Caco-2 (cell line): Measurements from ENCODE around the gene SLC6A8. TPM values are rescaled to one million over a fixed set of nuclear protein-coding genes. Genes with fewer than 3 reads are reported as not detected.

ENCODE experiments used
- BruUV-seq: library from RNA; stranded (reverse); fragments of 400-500 nt; replicated peaks from 2 replicates; lab custom pipeline; 2021; lab: Mats Ljungman, UMichigan
- CTCF ChIA-PET: fragments of 300-600 bp; sonication (Branson Sonifier 250); formaldehyde crosslinking; loops from one replicate; lab custom pipeline; 2022; ENCODE audit warnings: antibody characterized with exemption; lab: Charles Lee
- POLR2A ChIA-PET: fragments of 300-600 bp; sonication (Branson Sonifier 250); formaldehyde crosslinking; loops from one replicate; lab custom pipeline; 2022; ENCODE audit warnings: antibody characterized with exemption; lab: Charles Lee
- DNase-seq, 2 experiments: peaks; one replicate each; pipeline versions ENCODE4 v3.0.0 to v3.0.0-alpha.2; 2020 to 2022
- H3K27me3 ChIP-seq: replicated peaks from 2 replicates; pipeline ENCODE4 v1.6.0; 2011; ENCODE audit warnings: low read length; ENCODE audit not compliant: control insufficient read depth, insufficient read depth
- H3K36me3 ChIP-seq: 2 replicates; pipeline ENCODE4 v1.5.1; 2011; ENCODE audit warnings: low read length; ENCODE audit not compliant: control insufficient read depth, insufficient read depth
- H3K4me1 ChIP-seq: fragments of 250-450 bp; sonication (Bioruptor Pico); 2 replicates; pipeline ENCODE4 v1.5.1; 2020; ENCODE audit warnings: mild to moderate bottlenecking
- H3K4me3 ChIP-seq: 2 replicates; pipeline ENCODE4 v1.5.1; 2011; ENCODE audit warnings: low read depth, mild to moderate bottlenecking, control low read depth, low read length
- H3K9me3 ChIP-seq: fragments of 250-450 bp; sonication (Bioruptor Pico); 2 replicates; pipeline ENCODE4 v1.5.1; 2020; ENCODE audit warnings: mild to moderate bottlenecking, moderate library complexity
- H3K27ac Mint-ChIP-seq: one replicate; pipeline ENCODE4 v1.8.0; 2022; ENCODE audit warnings: mixed read lengths; ENCODE audit not compliant: unreplicated experiment
- H3K27me3 Mint-ChIP-seq: one replicate; pipeline ENCODE4 v1.8.0; 2022; ENCODE audit warnings: mixed read lengths; ENCODE audit not compliant: insufficient read depth, unreplicated experiment
- H3K36me3 Mint-ChIP-seq: one replicate; pipeline ENCODE4 v1.8.0; 2022; ENCODE audit warnings: mild to moderate bottlenecking, mixed read lengths; ENCODE audit not compliant: insufficient read depth, unreplicated experiment
- H3K4me1 Mint-ChIP-seq: one replicate; pipeline ENCODE4 v1.8.0; 2022; ENCODE audit warnings: low read depth, mixed read lengths; ENCODE audit not compliant: unreplicated experiment
- H3K4me3 Mint-ChIP-seq: one replicate; pipeline ENCODE4 v1.8.0; 2022; ENCODE audit warnings: mild to moderate bottlenecking, moderate library complexity, mixed read lengths; ENCODE audit not compliant: unreplicated experiment
- H3K9me3 Mint-ChIP-seq: one replicate; pipeline ENCODE4 v1.8.0; 2022; ENCODE audit warnings: mixed read lengths; ENCODE audit not compliant: unreplicated experiment
- CTCF ChIP-seq, 2 experiments: fragments of 200-600 bp in 1 of 2; IDR thresholded peaks; 1 replicate in 1 of 2; 2 replicates in 1 of 2; pipeline versions ENCODE4 v1.5.1 to v1.8.0; 2011 to 2022; ENCODE audit warnings: antibody characterized with exemption in 1 of 2, control low read depth in 1 of 2, inconsistent platforms in 1 of 2, low read depth in 1 of 2, low read length in 1 of 2, mild to moderate bottlenecking in 1 of 2, moderate library complexity in 1 of 2; ENCODE audit not compliant: insufficient read depth in 1 of 2, severe bottlenecking in 1 of 2, unreplicated experiment in 1 of 2
- intact Hi-C: fragments of 100-400 bp; cut with micrococcal nuclease; formaldehyde crosslinking; loops from one replicate; pipeline ENCODE4 v1.10.0; 2022; ENCODE audit not compliant: unreplicated experiment
- total RNA-seq: library from RNA; stranded (reverse); gene quantifications from 2 replicates; pipeline ENCODE4 v1.2.3, GENCODE V29; 2022

SLC6A8 gene
- total RNA-seq, 1 experiment from 2014 or later: 8.8 TPM

GRCh38 chrX:153685156-153685536 is 2.6 kb upstream of the SLC6A8 start:
- no peak overlapping the region for H3K27ac Mint-ChIP-seq
- POLR2A ChIA-PET: no interaction called here

GRCh38 chrX:153685751-153686696 is 1.7 kb upstream of the SLC6A8 start:
- H3K27me3 ChIP-seq: no peaks in the 10 kb centered on the region
- no peaks in the 10 kb centered on the region for H3K9me3 ChIP-seq
- no peaks in the 10 kb centered on the region for H3K36me3 ChIP-seq
- Mint-ChIP-seq H3K27me3 (no peaks in the 10 kb centered on the region), H3K9me3 (no peaks in the 10 kb centered on the region), H3K27ac (peak overlapping the region; percentile 7), H3K4me3 (no peak overlapping the region), H3K4me1 (no peaks in the 10 kb centered on the region), H3K36me3 (peaks cover 5% of the 10 kb centered on the region)
- H3K4me3 ChIP-seq: no peak overlapping the region
- TF ChIP-seq CTCF (IDR thresholded peaks at IDR 0.05; ENCODE audit: insufficient read depth in 1 of 2, low read depth in 1 of 2, low read length in 1 of 2, severe bottlenecking in 1 of 2, unreplicated experiment in 1 of 2): no peak
- no TSS peak for BruUV-seq
- DNase-seq: no peak
- intact Hi-C loops: no loop called here
- no peaks in the 10 kb centered on the region for H3K4me1 ChIP-seq
- POLR2A ChIA-PET: no interaction called here
- CTCF ChIA-PET: interaction anchor here (0.6 to 1.7 kb wide), 4 partner anchors 22 to 1210 kb away, joined by 3 to 13 read pairs (median 4); partner anchors contain the start of gene DUSP9

More at GRCh38 chrX:153685156-153685536, 2.6 kb upstream of the SLC6A8 start:
- H3K27me3 ChIP-seq: no peaks in the 10 kb centered on the region
- no TSS peak for BruUV-seq
- no peaks in the 10 kb centered on the region for H3K36me3 ChIP-seq
- H3K36me3 Mint-ChIP-seq: peaks cover 5% of the 10 kb centered on the region
- no peak overlapping the region for H3K4me3 Mint-ChIP-seq
- DNase-seq: no peak
- TF ChIP-seq CTCF (IDR thresholded peaks at IDR 0.05; ENCODE audit: insufficient read depth in 1 of 2, low read depth in 1 of 2, low read length in 1 of 2, severe bottlenecking in 1 of 2, unreplicated experiment in 1 of 2): no peak
- no peaks in the 10 kb centered on the region for H3K27me3 Mint-ChIP-seq
- no peak overlapping the region for H3K4me3 ChIP-seq
- no peaks in the 10 kb centered on the region for H3K4me1 ChIP-seq
- H3K9me3 Mint-ChIP-seq: no peaks in the 10 kb centered on the region
- intact Hi-C loops: no loop called here
- no peaks in the 10 kb centered on the region for H3K4me1 Mint-ChIP-seq
- CTCF ChIA-PET: interaction anchor here (0.6 kb wide), 1 partner anchor 114 kb away, joined by 7 read pairs; no protein-coding TSS in a partner anchor
- no peaks in the 10 kb centered on the region for H3K9me3 ChIP-seq

- H3K9me3 ChIP-seq: no peaks in the 10 kb centered on the region
- peaks cover 5% of the 10 kb centered on the region for H3K36me3 Mint-ChIP-seq
- H3K9me3 Mint-ChIP-seq: no peaks in the 10 kb centered on the region
- no TSS peak for BruUV-seq
- H3K4me1 ChIP-seq: no peaks in the 10 kb centered on the region
- POLR2A ChIA-PET: no interaction called here
- CTCF ChIA-PET: interaction anchor here (0.6 to 1.7 kb wide), 7 partner anchors 11 to 1209 kb away, joined by 3 to 13 read pairs (median 4); partner anchors contain the start of gene DUSP9
- H3K36me3 ChIP-seq: no peaks in the 10 kb centered on the region
- H3K4me3 Mint-ChIP-seq: no peak overlapping the region
- H3K27me3 ChIP-seq: no peaks in the 10 kb centered on the region
- intact Hi-C loops: loop anchor here (1.0 kb wide), 1 partner anchor 22 kb away; no protein-coding TSS in a partner anchor
- TF ChIP-seq CTCF (IDR thresholded peaks at IDR 0.05; ENCODE audit: insufficient read depth in 1 of 2, low read depth in 1 of 2, low read length in 1 of 2, severe bottlenecking in 1 of 2, unreplicated experiment in 1 of 2): no peak
- H3K27me3 Mint-ChIP-seq: no peaks in the 10 kb centered on the region
- H3K27ac Mint-ChIP-seq: peak overlapping the region; percentile 7
- no peak for DNase-seq
- H3K4me1 Mint-ChIP-seq: no peaks in the 10 kb centered on the region
- peak overlapping the region; percentile 35 for H3K4me3 ChIP-seq
Measured at GRCh38 chrX:153686711-153687110, 1.0 kb upstream of the SLC6A8 start.
